ENCODE measurements around the gene ITPRIPL1.

- no peak for TF ChIP-seq POLR2A (IDR thresholded peaks at IDR 0.05; ENCODE audit: low read depth, low read length)
- TF ChIP-seq TAF1 (IDR thresholded peaks at IDR 0.05; ENCODE audit: borderline replicate concordance, low read depth, low read length) = no peak
- TF ChIP-seq POLR2AphosphoS5 (IDR thresholded peaks at IDR 0.05; ENCODE audit: low read depth, low read length) = no peak
Measured at GRCh38 chr2:96320326-96320725, 4.8 kb upstream of the ITPRIPL1 start.
